Gastrocnemius medialis (tissue), 4 donors: Measurements from ENCODE around the gene NSUN2. TPM values are rescaled to one million over a fixed set of nuclear protein-coding genes. Genes with fewer than 3 reads are reported as not detected.

Experiments used
- ATAC-seq, 2 donors: fragments of 150-250 bp; one replicate each; pipeline ENCODE4 v1.9.1; 2016
- DNase-seq, 2 donors: peaks; one replicate each; pipeline ENCODE4 v3.0.0-alpha.2; 2019
- H3K27ac ChIP-seq, 4 donors: fragments of 200-600 bp; sonication (generic); 1 replicate in 1 of 4; 2 replicates in 3 of 4; pipeline ENCODE4 v1.5.1; 2016 to 2018; ENCODE audit warnings: mild to moderate bottlenecking in 2 of 4, moderate library complexity in 1 of 4
- H3K27me3 ChIP-seq, 3 donors: fragments of 200-600 bp; sonication (generic) in 2 of 3; 1 replicate in 1 of 3; 2 replicates in 2 of 3; pipeline versions ENCODE4 v1.5.1 to v1.6.0; 2016 to 2019; ENCODE audit warnings: mild to moderate bottlenecking in 1 of 3, moderate library complexity in 1 of 3
- H3K36me3 ChIP-seq, 2 donors: fragments of 200-600 bp; sonication (generic) in 1 of 2; one replicate each; pipeline ENCODE4 v1.5.1; 2017 to 2018
- H3K4me1 ChIP-seq, 2 donors: fragments of 200-600 bp; sonication (generic) in 1 of 2; one replicate each; pipeline ENCODE4 v1.5.1; 2016 to 2017; ENCODE audit warnings: mild to moderate bottlenecking in 2 of 2
- H3K4me3 ChIP-seq, 4 donors: fragments of 200-600 bp; sonication (generic) in 3 of 4; 1 replicate in 1 of 4; 2 replicates in 3 of 4; pipeline ENCODE4 v1.5.1; 2016 to 2019; ENCODE audit warnings: mild to moderate bottlenecking in 2 of 4
- H3K9me3 ChIP-seq, 3 donors: fragments of 200-600 bp; sonication (generic) in 2 of 3; 1 replicate in 1 of 3; 2 replicates in 2 of 3; pipeline ENCODE4 v1.5.1; 2016 to 2019
- POLR2A ChIP-seq, 2 donors: fragments of 450-650 bp; IDR thresholded peaks; one replicate each; pipeline ENCODE4 v1.6.1; 2017; ENCODE audit warnings: antibody characterized with exemption in 2 of 2, mild to moderate bottlenecking in 2 of 2, moderate library complexity in 2 of 2
- in situ Hi-C, 4 donors: fragments of 200-750 bp; cut with MboI; loops; one replicate each; pipeline versions ENCODE4 v1.15.0 to v1.8.0; 2017; ENCODE audit warnings: low sequenced_read_pairs in 4 of 4
- intact Hi-C: fragments of 100-400 bp; cut with DNase I; formaldehyde crosslinking; loops from one replicate; pipeline ENCODE4 v1.15.1; 2023; ENCODE audit warnings: low total_unique reads
- total RNA-seq, 4 donors: library from RNA; depleted of rRNA; stranded (reverse); fragments of >200 nt; gene quantifications; one replicate each; pipeline versions ENCODE4 v1.1.0 to v1.2.3, GENCODE V29; 2016
- TF ChIP-seq, protein P1 (sequence below), 5 experiments: fragments of 450-650 bp in 3 of 5; fragments of 200-600 bp in 2 of 5; sonication (generic) in 2 of 5; IDR thresholded peaks in 4 of 5; conservative IDR thresholded peaks in 1 of 5; 1 replicate in 4 of 5; 2 replicates in 1 of 5; pipeline ENCODE4 v1.5.1; 2016 to 2019; ENCODE audit warnings: antibody characterized with exemption in 5 of 5, mild to moderate bottlenecking in 3 of 5, moderate library complexity in 3 of 5

Gene NSUN2
- total RNA-seq, 4 donors from 2014 or later, result 29.4 to 45.9 (median 38.0) TPM

DNA sequence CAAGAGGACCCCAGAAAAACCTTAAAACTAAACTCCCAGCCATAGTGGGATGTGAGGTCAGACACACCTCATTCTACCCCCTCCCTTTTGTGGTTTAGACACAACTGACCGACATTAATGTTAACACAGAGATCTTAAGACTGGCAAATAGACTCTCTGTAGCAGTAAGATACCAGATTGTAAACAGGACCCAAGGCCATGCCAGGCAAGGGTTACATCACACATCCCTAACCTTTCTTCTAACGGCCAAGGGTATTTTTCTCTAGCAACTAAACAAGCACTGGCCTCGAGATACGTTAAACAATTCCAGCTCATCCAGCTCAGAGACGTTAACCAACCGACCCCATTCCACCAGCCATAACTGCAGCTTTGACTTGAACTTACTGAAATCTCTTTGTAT lies 38.8 kb downstream of the NSUN2 start:
- in situ Hi-C loops, result loop anchor here in 3 of 4 donors (25.0 kb wide), 2 partner anchors 707 to 1107 kb away; no protein-coding TSS in a partner anchor

DNA sequence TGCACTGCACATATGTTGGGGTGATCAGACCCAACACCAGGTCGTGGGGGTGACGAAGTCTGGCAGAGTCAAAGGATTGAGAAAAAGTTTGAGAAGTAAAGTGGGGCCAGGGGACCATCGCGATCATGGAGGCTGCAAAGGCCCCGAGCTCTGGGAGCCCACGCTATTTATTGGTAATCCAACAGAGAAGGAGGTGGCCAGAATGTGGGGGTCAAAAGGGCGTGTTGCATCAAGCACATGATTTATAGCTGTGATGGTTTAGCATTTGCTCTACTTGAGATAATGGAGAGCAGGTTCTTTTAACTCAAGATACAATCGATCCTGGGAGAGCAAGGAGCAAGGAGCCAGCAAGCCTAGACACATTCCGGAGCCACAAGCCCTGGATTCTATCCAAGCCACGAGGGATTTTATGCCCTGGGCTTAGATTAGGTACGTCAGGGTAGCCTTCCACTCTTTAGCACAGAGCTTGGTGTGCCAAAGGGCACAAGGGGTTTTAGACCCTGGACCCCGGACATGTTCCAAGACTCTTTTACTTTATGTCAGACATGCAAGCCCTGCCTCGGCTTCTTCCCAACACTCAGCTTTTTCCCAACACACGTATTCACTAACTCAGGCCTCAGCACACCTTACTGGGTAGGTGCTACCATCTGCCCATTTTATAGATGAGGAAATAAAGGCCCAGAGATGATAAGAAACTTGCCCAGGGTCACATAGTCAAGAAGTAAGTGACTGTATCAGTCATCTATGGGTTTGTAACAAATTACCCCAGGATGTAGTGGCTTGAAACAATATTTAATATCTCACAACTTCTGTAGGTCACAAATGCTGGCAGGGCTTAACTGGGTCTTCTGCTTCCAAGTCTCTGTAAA lies 39.5 kb downstream of the NSUN2 start:
- no peaks in the 10 kb centered on the region for H3K9me3 ChIP-seq
- no peaks in the 10 kb centered on the region for H3K27me3 ChIP-seq
- TF ChIP-seq, protein P1, sequence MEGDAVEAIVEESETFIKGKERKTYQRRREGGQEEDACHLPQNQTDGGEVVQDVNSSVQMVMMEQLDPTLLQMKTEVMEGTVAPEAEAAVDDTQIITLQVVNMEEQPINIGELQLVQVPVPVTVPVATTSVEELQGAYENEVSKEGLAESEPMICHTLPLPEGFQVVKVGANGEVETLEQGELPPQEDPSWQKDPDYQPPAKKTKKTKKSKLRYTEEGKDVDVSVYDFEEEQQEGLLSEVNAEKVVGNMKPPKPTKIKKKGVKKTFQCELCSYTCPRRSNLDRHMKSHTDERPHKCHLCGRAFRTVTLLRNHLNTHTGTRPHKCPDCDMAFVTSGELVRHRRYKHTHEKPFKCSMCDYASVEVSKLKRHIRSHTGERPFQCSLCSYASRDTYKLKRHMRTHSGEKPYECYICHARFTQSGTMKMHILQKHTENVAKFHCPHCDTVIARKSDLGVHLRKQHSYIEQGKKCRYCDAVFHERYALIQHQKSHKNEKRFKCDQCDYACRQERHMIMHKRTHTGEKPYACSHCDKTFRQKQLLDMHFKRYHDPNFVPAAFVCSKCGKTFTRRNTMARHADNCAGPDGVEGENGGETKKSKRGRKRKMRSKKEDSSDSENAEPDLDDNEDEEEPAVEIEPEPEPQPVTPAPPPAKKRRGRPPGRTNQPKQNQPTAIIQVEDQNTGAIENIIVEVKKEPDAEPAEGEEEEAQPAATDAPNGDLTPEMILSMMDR (IDR thresholded peaks at IDR 0.05 in 4 of 5, conservative IDR thresholded peaks at IDR 0.05 in 1 of 5), result no peak
- no peak for TF ChIP-seq POLR2A (IDR thresholded peaks at IDR 0.05)
- ATAC-seq (no peak), DNase-seq (no peak)
- no peak overlapping the region for H3K4me3 ChIP-seq
- in situ Hi-C loops (loop anchor here in 3 of 4 donors (25.0 kb wide), 2 partner anchors 706 to 1106 kb away; no protein-coding TSS in a partner anchor), intact Hi-C loops (no loop called here)
- peaks cover 0 to 22% of the 10 kb centered on the region in 2 donors for H3K36me3 ChIP-seq
- H3K4me1 ChIP-seq, result peaks cover 0 to 5% of the 10 kb centered on the region in 2 donors
- H3K27ac ChIP-seq, result no peak overlapping the region

More for the DNA sequence above, 38.8 kb downstream of the NSUN2 start:
- Histone ChIP-seq H3K27me3 (no peaks in the 10 kb centered on the region), H3K4me1 (peaks cover 0 to 10% of the 10 kb centered on the region in 2 donors), H3K9me3 (no peaks in the 10 kb centered on the region), H3K4me3 (no peak overlapping the region), H3K27ac (no peak overlapping the region), H3K36me3 (peaks cover 0 to 23% of the 10 kb centered on the region in 2 donors)
- intact Hi-C loops, result no loop called here
- DNase-seq, result no peak
- no peak for ATAC-seq
- TF ChIP-seq, protein P1 (IDR thresholded peaks at IDR 0.05 in 4 of 5, conservative IDR thresholded peaks at IDR 0.05 in 1 of 5), result no peak

- H3K4me3 ChIP-seq, result no peak overlapping the region
- TF ChIP-seq, protein P1 (IDR thresholded peaks at IDR 0.05 in 4 of 5, conservative IDR thresholded peaks at IDR 0.05 in 1 of 5), result no peak
- no peak for TF ChIP-seq POLR2A (IDR thresholded peaks at IDR 0.05)
- intact Hi-C loops, result no loop called here
- H3K27ac ChIP-seq, result no peak overlapping the region
- DNase-seq (no peak), ATAC-seq (no peak)
- in situ Hi-C loops, result loop anchor here in 3 of 4 donors (25.0 kb wide), 2 partner anchors 705 to 1105 kb away; no protein-coding TSS in a partner anchor
- H3K36me3 ChIP-seq, result peaks cover 0 to 20% of the 10 kb centered on the region in 2 donors
- no peaks in the 10 kb centered on the region for H3K9me3 ChIP-seq
- H3K4me1 ChIP-seq, result no peaks in the 10 kb centered on the region
- H3K27me3 ChIP-seq, result no peaks in the 10 kb centered on the region
Measured at GRCh38 chr5:6592601-6593000, 40.2 kb downstream of the NSUN2 start.

GRCh38 chr5:6591671-6592288 lies 41.1 kb downstream of the NSUN2 start:
- Histone ChIP-seq H3K27me3 (no peaks in the 10 kb centered on the region), H3K27ac (no peak overlapping the region), H3K36me3 (peaks cover 0 to 11% of the 10 kb centered on the region in 2 donors), H3K4me3 (no peak overlapping the region), H3K9me3 (no peaks in the 10 kb centered on the region), H3K4me1 (no peaks in the 10 kb centered on the region)
- no peak for DNase-seq
- TF ChIP-seq, protein P1 (IDR thresholded peaks at IDR 0.05 in 4 of 5, conservative IDR thresholded peaks at IDR 0.05 in 1 of 5), result no peak
- no peak for TF ChIP-seq POLR2A (IDR thresholded peaks at IDR 0.05)
- no peak for ATAC-seq
- in situ Hi-C loops, result loop anchor here in 3 of 4 donors (25.0 kb wide), 2 partner anchors 704 to 1104 kb away; no protein-coding TSS in a partner anchor
- intact Hi-C loops, result no loop called here
